Colonic mucosa (tissue), 4 donors: ENCODE data around the gene AGBL4. TPM values are rescaled to one million over a fixed set of nuclear protein-coding genes. Genes with fewer than 3 reads are reported as not detected.

Experiments
- DNase-seq: peaks from one replicate; pipeline ENCODE4 v3.0.0-alpha.2; 2020
- H3K27ac ChIP-seq: fragments of 200-600 bp; one replicate; pipeline ENCODE4 v1.8.0; 2021
- H3K27me3 ChIP-seq: fragments of 200-600 bp; one replicate; pipeline ENCODE4 v1.8.0; 2021
- H3K36me3 ChIP-seq: fragments of 200-600 bp; one replicate; pipeline ENCODE4 v1.8.0; 2021
- H3K4me1 ChIP-seq: fragments of 200-600 bp; one replicate; pipeline ENCODE4 v1.8.0; 2021; ENCODE audit warnings: mild to moderate bottlenecking
- H3K4me3 ChIP-seq: fragments of 200-600 bp; one replicate; pipeline ENCODE4 v1.8.0; 2021
- H3K9ac ChIP-seq, 2 donors: one replicate each; pipeline ENCODE4 v1.7.0; 2013; ENCODE audit warnings: control low read depth in 2 of 2, low read depth in 2 of 2, low read length in 2 of 2
- H3K9me3 ChIP-seq: fragments of 200-600 bp; one replicate; pipeline ENCODE4 v1.8.0; 2021
- intact Hi-C: fragments of 100-400 bp; cut with DNase I; formaldehyde crosslinking; loops from one replicate; pipeline ENCODE4 v1.14.1; 2022
- total RNA-seq, 2 donors: library from RNA; stranded (reverse); fragmentation: NEBNext Ultra II Directional in 1 of 2; extraction: Animal tissue kit (Norgen Biotek cat#: 25700) in 1 of 2; gene quantifications; one replicate each; pipeline ENCODE4 v1.2.1, GENCODE V29; 2021
- TF ChIP-seq, protein P1 (sequence below): fragments of 200-600 bp; IDR thresholded peaks from one replicate; pipeline ENCODE4 v1.8.0; 2022; ENCODE audit warnings: antibody characterized with exemption, mild to moderate bottlenecking
- donor health status: healthy.
- donor health status: DM: no; HTN: no; CAD: no.
- donor health status: DM: no; HTN: no; CAD: no.

Gene AGBL4
- total RNA-seq, 2 donors from 2014 or later: 0.24 to 0.30 TPM

DNA sequence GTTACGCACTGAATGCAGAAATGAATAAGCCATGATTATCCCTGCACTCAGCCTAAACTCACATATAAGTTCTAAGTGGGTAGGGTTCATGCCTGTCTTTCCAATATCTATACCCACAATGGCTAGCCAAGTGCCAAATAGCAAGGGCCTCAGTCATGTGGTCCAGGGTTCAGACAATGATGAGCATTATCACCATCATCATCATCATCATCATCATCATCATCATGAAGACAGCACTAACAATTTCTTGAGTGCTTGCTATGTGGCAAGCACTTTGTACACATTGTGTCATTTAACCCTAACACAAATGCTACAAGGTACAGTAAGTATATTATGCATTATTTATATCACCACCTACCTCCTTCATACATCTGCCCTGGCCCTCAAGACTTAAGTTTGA lies 500.0 kb downstream of the AGBL4 start:
- TF ChIP-seq, protein P1, sequence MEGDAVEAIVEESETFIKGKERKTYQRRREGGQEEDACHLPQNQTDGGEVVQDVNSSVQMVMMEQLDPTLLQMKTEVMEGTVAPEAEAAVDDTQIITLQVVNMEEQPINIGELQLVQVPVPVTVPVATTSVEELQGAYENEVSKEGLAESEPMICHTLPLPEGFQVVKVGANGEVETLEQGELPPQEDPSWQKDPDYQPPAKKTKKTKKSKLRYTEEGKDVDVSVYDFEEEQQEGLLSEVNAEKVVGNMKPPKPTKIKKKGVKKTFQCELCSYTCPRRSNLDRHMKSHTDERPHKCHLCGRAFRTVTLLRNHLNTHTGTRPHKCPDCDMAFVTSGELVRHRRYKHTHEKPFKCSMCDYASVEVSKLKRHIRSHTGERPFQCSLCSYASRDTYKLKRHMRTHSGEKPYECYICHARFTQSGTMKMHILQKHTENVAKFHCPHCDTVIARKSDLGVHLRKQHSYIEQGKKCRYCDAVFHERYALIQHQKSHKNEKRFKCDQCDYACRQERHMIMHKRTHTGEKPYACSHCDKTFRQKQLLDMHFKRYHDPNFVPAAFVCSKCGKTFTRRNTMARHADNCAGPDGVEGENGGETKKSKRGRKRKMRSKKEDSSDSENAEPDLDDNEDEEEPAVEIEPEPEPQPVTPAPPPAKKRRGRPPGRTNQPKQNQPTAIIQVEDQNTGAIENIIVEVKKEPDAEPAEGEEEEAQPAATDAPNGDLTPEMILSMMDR: no peak
- intact Hi-C loops: no loop called here
- Histone ChIP-seq H3K9me3 (no peaks in the 10 kb centered on the region), H3K27ac (no peak overlapping the region), H3K9ac (no peak overlapping the region), H3K4me3 (no peak overlapping the region), H3K27me3 (no peaks in the 10 kb centered on the region), H3K4me1 (no peaks in the 10 kb centered on the region), H3K36me3 (no peaks in the 10 kb centered on the region)
- DNase-seq: no peak

DNA sequence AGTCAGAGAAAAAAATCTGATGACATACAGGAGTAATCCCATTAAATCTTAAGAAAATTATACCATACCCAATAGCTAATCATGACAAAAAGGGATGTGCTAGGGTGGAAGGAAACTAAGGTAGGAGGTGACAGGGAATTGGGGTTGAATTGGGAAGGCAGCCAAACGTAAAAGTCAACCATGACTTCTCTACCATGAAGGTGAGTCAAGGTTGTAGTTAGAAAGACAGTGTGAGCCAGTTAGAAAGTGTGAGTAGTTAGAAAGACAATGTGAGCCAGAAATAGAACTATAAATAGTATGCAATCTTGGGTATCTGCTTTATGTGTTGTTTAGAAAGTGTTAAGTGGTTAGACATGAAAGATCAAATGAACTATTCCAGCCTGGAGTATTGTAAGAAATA lies 556.8 kb downstream of the AGBL4 start:
- no peaks in the 10 kb centered on the region for H3K4me1 ChIP-seq

DNA sequence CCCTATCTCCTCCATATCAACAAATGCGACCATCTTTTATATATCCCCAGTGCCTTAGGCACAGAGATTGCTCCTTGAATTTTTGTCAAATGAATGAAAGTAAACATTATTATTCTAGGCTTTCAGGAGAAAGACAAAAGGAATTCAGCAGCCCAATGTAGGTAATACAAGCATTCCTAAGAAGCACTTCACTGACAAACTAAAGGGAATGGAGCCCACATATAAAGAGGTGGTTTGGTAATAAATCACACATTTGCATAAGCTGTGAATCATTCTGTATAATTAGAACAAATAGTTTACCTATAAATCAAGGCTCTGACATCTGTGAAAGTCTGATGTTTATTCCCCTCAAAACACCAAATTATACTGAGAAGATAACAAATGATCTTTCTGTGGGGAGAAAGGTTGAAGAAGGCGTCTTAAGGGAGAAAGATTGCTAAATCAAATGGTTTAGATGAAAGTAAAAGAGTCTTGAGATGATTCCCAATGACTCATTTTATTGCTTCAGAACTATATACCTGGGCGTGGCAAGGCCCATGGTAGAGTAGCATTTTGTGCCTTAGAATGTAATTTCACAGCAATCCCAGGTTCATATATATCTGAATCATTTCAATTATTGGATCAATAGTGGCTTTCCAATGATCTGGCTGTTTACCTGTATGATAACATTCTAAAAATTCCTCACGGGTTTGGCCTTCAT lies 558.1 kb downstream of the AGBL4 start:
- intact Hi-C loops: no loop called here
- no peaks in the 10 kb centered on the region for H3K27me3 ChIP-seq
- H3K4me1 ChIP-seq: no peaks in the 10 kb centered on the region
- no peaks in the 10 kb centered on the region for H3K9me3 ChIP-seq
- H3K9ac ChIP-seq: no peak overlapping the region
- no peak for DNase-seq
- no peak overlapping the region for H3K4me3 ChIP-seq
- H3K27ac ChIP-seq: no peak overlapping the region
- no peaks in the 10 kb centered on the region for H3K36me3 ChIP-seq
- TF ChIP-seq, protein P1: no peak

More for the DNA sequence above, 556.8 kb downstream of the AGBL4 start:
- H3K9ac ChIP-seq: no peak overlapping the region
- no peaks in the 10 kb centered on the region for H3K27me3 ChIP-seq
- TF ChIP-seq, protein P1: no peak
- H3K4me3 ChIP-seq: no peak overlapping the region
- no peaks in the 10 kb centered on the region for H3K9me3 ChIP-seq
- intact Hi-C loops: no loop called here
- DNase-seq: no peak
- no peak overlapping the region for H3K27ac ChIP-seq
- H3K36me3 ChIP-seq: no peaks in the 10 kb centered on the region

DNA sequence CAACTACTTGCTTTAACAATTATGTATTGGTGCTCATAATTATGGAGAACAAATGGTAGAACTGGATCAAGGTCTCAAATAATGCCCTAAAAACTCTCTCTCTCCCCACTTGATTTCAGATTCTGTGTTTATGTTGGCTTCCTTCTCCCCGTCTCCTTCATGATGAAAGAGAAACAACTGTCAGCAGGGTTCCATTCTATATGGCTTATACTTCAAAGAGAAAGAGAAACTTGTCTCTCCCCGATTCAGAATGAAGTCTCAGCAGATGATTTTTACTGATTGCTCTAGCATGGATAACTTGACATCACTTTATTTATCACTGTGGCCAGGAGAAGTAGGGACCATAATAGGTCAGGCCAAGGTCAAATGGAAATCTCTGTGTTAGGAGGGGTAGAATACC lies 575.6 kb downstream of the AGBL4 start:
- DNase-seq: no peak
- H3K27me3 ChIP-seq: no peaks in the 10 kb centered on the region
- intact Hi-C loops: no loop called here
- H3K36me3 ChIP-seq: no peaks in the 10 kb centered on the region
- no peaks in the 10 kb centered on the region for H3K9me3 ChIP-seq
- H3K27ac ChIP-seq: no peak overlapping the region
- H3K9ac ChIP-seq: no peak overlapping the region
- no peak overlapping the region for H3K4me3 ChIP-seq
- TF ChIP-seq, protein P1: no peak
- no peaks in the 10 kb centered on the region for H3K4me1 ChIP-seq

DNA sequence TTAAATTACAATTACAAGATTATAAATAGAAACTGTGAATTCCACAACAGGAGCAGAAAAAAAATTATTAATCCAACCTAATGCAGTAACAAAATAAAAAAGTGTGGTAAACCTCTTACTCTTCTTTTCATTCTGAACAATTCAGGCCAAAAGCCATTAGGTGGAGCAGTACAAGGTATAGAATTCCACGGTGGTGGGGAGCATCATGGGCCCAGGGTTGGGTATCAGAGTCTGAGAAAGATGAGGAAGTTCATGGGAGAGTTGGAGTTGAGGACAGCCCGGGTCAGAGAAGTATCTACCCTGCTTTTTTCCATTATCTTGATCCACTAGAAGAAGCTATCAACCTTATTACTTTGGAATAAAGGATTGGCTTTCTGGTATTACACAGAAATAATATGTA lies 586.9 kb downstream of the AGBL4 start:
- H3K4me3 ChIP-seq: no peak overlapping the region
- no peaks in the 10 kb centered on the region for H3K27me3 ChIP-seq
- no peak overlapping the region for H3K9ac ChIP-seq
- DNase-seq: no peak
- intact Hi-C loops: no loop called here
- TF ChIP-seq, protein P1: no peak
- H3K9me3 ChIP-seq: no peaks in the 10 kb centered on the region
- no peak overlapping the region for H3K27ac ChIP-seq
- H3K36me3 ChIP-seq: no peaks in the 10 kb centered on the region
- H3K4me1 ChIP-seq: no peaks in the 10 kb centered on the region
